GM21390 (cell line): ENCODE data around the gene RAB37.
A peak's percentile ranks its signal among the peaks of the same experiment; 100 is the strongest.

Experiments used
- ATAC-seq: cut with Tn5 transposase; IDR thresholded peaks from one replicate; pipeline ENCODE4 v1.9.1; 2021; ENCODE audit not compliant: unreplicated experiment

RAB37 gene

DNA sequence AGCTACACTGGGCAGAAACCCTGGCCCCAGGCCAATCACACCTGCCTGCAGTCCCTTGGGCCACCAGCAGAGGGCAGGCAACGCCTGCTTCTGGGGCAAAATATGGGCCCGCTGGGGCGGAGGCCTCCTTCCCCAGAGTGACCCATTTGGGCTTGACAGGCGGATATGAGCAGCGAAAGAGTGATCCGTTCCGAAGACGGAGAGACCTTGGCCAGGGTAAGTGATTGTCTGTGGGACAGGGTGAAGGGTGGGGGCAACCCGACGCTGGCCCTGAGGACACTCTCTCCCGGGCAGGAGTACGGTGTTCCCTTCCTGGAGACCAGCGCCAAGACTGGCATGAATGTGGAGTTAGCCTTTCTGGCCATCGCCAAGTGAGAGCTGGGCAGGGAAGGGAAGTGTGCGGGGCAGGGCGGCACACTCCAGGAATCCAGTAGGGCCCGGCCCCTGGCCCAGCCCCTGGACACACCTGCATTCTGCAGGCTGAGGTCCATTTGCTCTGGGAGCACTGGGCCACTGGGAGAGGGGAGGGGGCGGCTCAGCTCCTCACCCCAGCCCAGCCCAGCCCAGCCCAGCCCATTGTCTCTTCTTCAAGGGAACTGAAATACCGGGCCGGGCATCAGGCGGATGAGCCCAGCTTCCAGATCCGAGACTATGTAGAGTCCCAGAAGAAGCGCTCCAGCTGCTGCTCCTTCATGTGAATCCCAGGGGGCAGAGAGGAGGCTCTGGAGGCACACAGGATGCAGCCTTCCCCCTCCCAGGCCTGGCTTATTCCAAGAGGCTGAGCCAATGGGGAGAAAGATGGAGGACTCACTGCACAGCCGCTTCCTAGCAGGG, 7.9 kb downstream of the RAB37 start:
- ATAC-seq, result no peak

- ATAC-seq, result no peak
Observed at GRCh38 chr17:74745548-74746177, 8.6 kb downstream of the RAB37 start.

GRCh38 chr17:74746376-74746775, 9.3 kb downstream of the RAB37 start:
- no peak for ATAC-seq

DNA sequence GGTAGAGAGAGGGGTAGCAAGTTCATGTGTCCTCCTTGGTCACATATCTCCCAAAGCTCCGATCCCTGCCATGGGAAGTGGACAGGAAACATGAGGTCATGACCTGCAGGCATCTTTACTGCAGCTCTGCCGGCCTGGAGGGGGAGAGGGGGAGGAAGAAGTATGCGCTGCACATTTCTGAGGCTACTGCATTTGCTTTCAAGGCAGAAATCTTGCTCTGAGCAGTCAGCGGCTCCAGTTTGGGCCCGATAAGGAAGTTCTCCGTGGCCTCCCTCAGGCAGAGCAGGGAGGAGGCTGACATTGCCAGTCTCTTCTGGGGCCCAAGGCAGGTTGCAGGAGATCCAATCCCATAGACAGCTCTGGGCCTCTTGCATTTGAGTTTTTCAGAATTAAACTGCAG, 9.9 kb downstream of the RAB37 start:
- ATAC-seq, result no peak

DNA sequence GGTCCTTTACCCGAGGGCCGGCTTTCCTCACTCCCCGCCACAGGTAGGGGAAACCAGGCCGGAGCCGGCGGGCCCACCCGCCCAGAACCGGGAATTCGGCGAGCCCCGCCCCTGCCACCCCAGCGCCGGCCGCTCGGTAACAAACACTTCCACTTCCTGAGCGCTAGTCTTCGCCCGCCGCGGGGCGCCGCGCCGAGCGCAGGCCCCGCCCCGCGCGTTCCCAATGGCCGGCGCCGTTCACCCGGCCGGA, 11.1 kb downstream of the RAB37 start:
- ATAC-seq, result no peak

- peak; percentile 89 for ATAC-seq
Observed at GRCh38 chr17:74748529-74749278, 11.6 kb downstream of the RAB37 start, which contains the start of gene NHERF1. NHERF1 (plus strand) TSS chr17:74748628; CDS start chr17:74748847, 219 bp downstream.

DNA sequence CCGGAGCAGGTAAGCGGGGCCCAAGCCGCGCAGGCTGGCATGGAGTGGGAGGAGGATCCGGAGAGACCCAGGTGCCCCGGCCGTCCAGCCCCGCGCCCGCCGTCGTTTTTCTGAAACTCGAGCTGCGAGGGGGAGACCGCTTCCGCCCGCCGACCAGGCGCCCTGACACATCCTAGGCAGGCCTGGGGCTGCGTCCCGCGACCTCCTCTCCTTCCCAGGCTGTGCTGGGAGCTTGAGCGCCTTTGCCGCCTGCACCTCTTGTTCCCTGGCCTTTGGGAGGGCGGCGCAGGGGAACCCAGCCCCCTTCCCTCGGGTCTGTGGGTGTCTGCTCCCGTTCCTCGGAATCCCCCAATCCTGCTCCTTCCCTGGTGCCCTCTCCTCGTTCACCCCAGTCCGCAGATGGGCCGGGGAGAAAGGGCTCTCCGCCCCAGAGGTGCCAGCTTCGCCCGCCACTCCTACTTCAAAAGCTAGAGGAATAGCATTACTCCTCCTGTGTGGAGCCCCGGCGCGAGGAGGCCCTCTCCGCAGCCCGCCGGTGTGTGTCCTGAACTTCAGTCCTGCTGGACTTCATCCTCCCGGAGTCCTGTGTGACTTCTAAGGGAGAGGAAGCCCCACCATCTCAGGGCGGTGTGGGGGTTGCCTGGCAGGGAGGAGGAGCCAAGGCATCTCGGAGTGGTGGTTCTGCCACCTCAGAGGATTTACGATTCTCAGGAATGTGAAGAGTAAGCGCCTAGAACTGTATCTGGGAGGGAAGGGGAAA, 12.4 kb downstream of the RAB37 start:
- peak; percentile 16 for ATAC-seq

GRCh38 chr17:74750039-74750326, 12.9 kb downstream of the RAB37 start:
- ATAC-seq, result no peak

DNA sequence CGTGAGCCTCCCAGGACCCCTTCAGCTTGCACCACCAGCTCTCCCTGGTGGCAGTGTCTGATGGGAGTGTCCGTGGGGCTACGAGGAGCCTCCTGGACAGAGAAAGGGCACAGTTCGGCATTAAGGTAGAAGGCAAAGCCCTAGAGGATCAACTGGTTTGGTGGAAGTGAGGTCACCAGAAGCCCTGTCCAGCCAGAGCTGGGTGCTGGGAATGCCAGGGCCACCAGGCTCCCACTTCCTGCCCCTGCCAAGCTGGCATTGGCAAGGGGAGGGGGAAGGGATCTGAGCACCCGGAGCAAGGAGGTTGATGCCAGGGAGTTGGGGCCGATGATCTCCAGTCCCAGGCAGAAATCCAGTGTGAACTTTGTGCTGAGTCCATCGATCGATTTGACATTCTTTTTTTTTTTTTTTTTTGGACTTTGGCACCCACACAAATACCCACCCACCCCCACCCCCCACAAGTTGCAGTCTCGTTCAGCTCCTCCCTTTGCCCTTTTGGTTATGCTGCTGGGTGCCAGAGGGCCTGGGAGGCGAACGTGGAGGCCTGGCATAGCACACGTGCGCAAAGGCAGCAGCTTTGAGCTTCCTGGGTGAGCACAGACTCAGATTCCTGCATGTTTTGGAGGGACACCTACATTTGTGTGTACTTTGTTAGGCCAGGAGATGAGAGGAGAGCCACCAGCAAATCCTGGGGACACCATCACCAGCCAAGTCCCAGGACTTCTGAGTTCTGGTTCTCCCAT, 13.4 kb downstream of the RAB37 start:
- no peak for ATAC-seq

DNA sequence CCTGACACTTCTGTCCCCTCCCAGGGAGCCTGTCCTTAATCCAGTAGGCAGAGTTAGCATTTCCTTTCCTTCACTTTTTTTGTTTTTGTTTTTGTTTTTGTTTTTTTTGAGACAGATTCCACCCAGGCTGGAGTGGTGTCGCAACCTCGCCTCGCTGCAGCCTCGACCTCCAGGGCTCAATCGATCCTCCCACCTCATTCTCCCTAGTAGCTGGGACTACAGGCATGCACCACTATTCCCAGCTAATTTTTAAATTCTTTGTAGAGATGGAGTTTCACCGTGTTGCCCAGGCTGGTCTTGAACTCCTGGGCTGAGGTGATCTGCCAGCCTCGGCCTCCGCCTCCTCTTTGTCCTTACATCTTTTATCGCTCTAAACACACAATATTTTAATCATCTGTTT, 15.4 kb downstream of the RAB37 start:
- ATAC-seq, result no peak

DNA sequence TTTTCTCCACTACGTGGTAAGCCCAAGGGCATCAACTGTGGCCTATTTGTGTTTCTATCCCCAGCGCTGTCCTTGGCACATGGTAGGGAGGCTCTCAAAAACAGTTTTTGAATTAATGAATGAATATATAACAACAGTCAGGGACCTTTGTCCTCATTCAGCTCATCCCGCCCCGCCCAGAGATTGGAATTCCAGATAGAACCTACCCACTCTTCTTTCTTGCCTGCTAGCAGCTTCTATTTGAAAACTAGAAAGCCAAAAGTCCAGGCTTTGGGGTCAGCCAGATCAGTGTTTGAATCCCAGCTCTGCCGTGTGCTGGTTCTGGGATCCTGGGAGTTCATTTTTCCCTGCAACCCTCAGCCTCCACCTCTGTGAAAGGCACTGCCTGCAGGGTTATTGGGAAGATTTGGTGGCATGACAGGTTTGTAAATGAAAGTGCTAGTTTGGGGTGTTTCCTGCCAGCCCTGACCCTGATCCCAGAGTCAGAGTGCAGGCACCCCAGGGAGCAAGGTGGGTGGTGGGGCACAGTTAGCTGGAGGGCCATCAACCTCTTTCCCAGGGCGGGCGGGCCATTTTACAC, 15.9 kb downstream of the RAB37 start:
- no peak for ATAC-seq

DNA sequence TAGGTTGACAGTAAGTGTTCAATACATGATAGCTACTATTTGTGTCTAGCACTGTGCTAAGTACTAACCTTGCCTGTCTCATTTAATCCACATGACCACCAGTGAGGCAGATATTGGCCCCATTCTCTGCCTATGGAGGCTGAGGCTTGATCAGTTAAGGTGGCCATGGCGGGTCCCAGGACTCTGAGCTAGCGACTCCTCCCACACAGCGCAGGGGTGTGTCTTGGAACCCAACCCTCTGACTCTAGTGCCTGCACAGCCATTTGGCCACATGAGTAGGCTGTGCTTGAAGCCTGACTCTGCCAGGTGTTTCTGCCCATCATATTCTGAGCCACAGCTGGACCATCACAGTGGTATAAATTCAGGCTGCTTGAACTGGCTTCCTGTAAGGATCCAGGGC, 17.8 kb downstream of the RAB37 start:
- ATAC-seq, result no peak

DNA sequence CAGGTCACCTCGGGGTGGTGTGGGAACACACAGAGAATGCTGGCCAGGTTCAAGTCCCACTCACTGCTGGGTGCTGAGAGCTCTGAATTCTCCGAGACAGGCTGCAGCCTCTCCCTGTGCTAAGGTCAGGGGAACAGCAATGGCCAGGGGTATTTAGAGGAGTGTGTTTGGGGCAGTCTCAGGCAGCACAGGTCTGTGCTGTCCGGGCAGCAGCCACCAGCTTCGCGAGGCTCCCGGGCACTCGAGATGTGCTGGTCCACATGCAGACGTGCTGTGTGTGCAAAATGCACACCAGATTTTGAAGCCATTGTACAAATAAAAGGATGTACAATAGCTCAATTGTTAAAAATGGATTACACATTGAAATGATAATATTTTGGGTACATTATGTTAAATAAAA, 18.5 kb downstream of the RAB37 start:
- ATAC-seq, result no peak

DNA sequence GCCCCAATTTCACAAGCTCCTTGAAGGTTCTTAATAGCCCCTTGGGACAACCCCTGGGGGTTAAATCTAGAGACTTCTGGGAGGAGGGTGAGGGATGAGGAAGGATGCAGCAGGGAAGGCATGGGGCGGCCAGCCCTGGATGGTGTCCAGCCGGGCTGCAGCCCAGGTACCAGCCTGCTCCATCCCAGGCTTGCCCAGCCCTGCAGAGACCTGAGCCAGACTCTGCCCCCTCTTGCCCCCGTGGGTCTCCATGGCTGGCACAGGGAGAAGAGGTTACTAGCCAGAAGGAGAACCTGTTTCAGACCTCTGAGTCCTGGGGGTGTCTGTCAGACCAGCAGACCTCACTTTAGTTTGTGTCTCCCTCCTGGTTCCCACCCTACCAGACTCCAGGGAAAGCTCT, 19.8 kb downstream of the RAB37 start:
- no peak for ATAC-seq

DNA sequence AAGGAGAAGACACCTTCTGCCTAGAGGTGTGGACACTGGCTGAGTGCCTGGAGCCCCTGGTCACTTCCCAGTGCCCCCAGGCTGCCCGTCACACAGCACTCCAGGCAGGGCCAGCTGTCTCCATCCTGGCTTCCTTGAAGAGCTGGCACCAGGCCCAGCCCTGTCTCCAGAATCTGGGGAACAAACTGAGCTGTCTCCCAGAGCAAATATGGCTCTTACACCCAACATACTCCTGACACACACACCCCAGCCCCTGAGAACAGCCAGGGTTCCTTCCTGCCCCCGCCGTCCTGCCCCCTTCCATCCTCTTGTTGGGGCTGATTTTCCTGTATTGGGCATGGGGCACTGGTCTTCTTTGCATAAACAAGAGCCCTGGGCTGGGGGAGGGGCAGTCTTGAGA, 20.4 kb downstream of the RAB37 start:
- ATAC-seq, result no peak

- no peak for ATAC-seq
Observed at GRCh38 chr17:74757931-74758847, 21.1 kb downstream of the RAB37 start.

GRCh38 chr17:74758848-74759168, 21.8 kb downstream of the RAB37 start:
- ATAC-seq, result no peak

- peak; percentile 78 for ATAC-seq
Observed at GRCh38 chr17:74759243-74759801, 22.3 kb downstream of the RAB37 start.

DNA sequence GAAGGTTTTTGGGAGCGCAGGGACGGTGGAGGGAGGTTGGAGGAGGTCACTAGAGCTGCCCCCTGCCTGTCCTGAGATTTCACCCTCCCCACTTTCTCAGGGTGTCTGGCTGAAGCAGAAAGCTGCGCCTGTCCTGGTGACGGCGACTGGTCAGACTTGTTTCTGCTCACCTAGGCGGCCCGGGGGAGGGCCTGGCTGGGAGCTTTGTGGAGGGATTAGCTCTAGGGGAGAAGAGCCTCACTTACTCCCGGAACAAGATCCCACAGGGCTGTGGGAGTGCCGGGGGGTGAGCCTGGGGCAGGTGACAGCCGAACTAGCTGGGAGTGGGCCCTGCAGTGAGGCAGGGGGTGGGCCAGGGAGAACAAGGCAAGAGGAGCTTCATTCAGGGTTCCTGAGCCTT, 22.9 kb downstream of the RAB37 start:
- ATAC-seq, result no peak
